Thyroid gland (tissue), 4 donors: Measurements from ENCODE around the gene CORO1C.

Source experiments
- CTCF ChIP-seq, 6 experiments: fragments of 200-600 bp in 3 of 6; fragments of 450-650 bp in 3 of 6; sonication (generic) in 3 of 6; IDR thresholded peaks; one replicate each; pipeline ENCODE4 v1.5.1; 2016 to 2019; ENCODE audit warnings: antibody characterized with exemption in 6 of 6, mild to moderate bottlenecking in 2 of 6, inconsistent platforms in 1 of 6, moderate library complexity in 1 of 6
- POLR2A ChIP-seq, 2 donors: fragments of 450-650 bp; IDR thresholded peaks; one replicate each; pipeline ENCODE4 v1.6.1; 2017; ENCODE audit warnings: antibody characterized with exemption in 2 of 2, mild to moderate bottlenecking in 2 of 2, moderate library complexity in 1 of 2

DNA sequence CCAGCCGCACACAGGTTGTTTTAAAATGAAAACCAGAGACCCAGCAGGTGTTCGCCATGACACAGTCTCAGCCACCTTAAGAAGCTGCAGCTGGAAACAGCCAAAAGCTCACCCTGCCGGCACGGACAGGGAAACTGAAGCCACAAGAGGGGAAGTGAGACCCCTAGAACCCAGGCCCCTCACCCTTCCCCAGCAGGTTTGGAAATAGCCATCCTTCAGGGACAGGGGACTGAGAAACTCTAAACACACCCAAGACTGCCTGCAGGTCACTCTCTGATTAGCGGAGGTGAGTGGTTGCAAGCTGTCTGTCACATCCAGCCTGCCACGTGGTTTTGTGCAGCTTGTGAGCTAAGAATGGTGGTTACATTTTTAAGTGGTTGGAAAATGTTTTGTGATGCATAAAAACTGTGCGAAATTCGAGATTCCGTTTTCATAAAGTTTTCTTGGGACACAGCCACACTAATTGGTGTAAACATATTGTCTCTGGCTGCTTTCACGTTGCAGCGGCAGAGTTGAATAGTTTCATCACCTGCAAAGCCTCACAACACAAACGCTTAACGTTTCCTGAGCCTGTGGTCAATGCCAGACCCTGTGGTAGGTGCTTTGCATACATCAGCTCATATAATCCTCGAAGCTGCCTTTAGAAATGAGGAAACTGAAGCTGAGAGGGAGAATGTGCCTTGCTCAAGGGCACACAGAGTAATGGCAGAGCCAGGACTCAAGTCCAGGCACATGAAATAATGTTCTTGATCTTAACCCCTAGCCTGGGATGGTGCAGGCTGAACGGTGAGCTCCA is 95.9 kb downstream of the CORO1C start:
- TF ChIP-seq POLR2A (IDR thresholded peaks at IDR 0.05) (no peak), CTCF (IDR thresholded peaks at IDR 0.05) (no peak)
